OCI-LY7 (cell line): ENCODE results near the gene ARAP1. TPM values are rescaled to one million over a fixed set of nuclear protein-coding genes. Genes with fewer than 3 reads are reported as not detected.
A peak's percentile ranks its signal among the peaks of the same experiment; 100 is the strongest.

ENCODE experiments used
- BruUV-seq: library from RNA; stranded (reverse); fragments of 400-500 nt; replicated peaks from 2 replicates; lab custom pipeline; 2021; lab: Mats Ljungman, UMichigan
- CTCF ChIA-PET: fragments of 300-600 bp; sonication (Branson Sonifier 250); formaldehyde crosslinking; loops from one replicate; lab custom pipeline; 2022; ENCODE audit warnings: antibody characterized with exemption; ENCODE audit not compliant: unreplicated experiment; lab: Charles Lee
- POLR2A ChIA-PET: fragments of 300-600 bp; sonication (Branson Sonifier 250); formaldehyde crosslinking; loops from one replicate; lab custom pipeline; 2022; ENCODE audit warnings: antibody characterized with exemption; lab: Charles Lee
- DNase-seq: peaks from one replicate; pipeline ENCODE4 v3.0.0-alpha.2; 2015; ENCODE audit warnings: low spot score
- H2AFZ ChIP-seq: fragments of 200-600 bp; sonication (generic), shearing (Covaris generic); 2 replicates; pipeline ENCODE4 v1.6.1; 2014; ENCODE audit warnings: mild to moderate bottlenecking, antibody characterized with exemption, low read length, moderate library complexity
- H3K27ac ChIP-seq: fragments of 200-600 bp; sonication (generic); 2 replicates; pipeline ENCODE4 v1.5.1; 2014; ENCODE audit warnings: mixed run types, low read depth, mild to moderate bottlenecking, moderate library complexity, low read length, inconsistent platforms; ENCODE audit not compliant: poor library complexity, severe bottlenecking
- H3K36me3 ChIP-seq: fragments of 200-600 bp; sonication (generic); 2 replicates; pipeline ENCODE4 v1.6.1; 2014; ENCODE audit warnings: mild to moderate bottlenecking, antibody characterized with exemption, low read length, moderate library complexity, mixed read lengths; ENCODE audit not compliant: insufficient read depth
- H3K4me1 ChIP-seq: fragments of 200-600 bp; sonication (generic); 2 replicates; pipeline ENCODE4 v1.5.1; 2014; ENCODE audit warnings: mild to moderate bottlenecking, low read length; ENCODE audit not compliant: insufficient read depth, poor library complexity, severe bottlenecking
- H3K4me2 ChIP-seq: fragments of 200-600 bp; sonication (generic); 2 replicates; pipeline ENCODE4 v1.6.1; 2014; ENCODE audit warnings: mild to moderate bottlenecking, low read length
- H3K4me3 ChIP-seq: fragments of 200-600 bp; sonication (generic); 2 replicates; pipeline ENCODE4 v1.5.1; 2014; ENCODE audit warnings: mild to moderate bottlenecking, low read depth, low read length; ENCODE audit not compliant: poor library complexity, severe bottlenecking
- H3K79me2 ChIP-seq: fragments of 200-600 bp; sonication (generic); 2 replicates; pipeline ENCODE4 v1.6.1; 2016; ENCODE audit warnings: low read depth, mild to moderate bottlenecking, low read length, moderate library complexity, mixed read lengths; ENCODE audit not compliant: insufficient read depth
- H3K9me2 ChIP-seq: fragments of 200-600 bp; sonication (generic); 2 replicates; pipeline ENCODE4 v1.6.1; 2016; ENCODE audit warnings: mild to moderate bottlenecking, low read length, mixed read lengths; ENCODE audit not compliant: insufficient read depth
- H3K9me3 ChIP-seq: fragments of 200-600 bp; sonication (generic); 2 replicates; pipeline ENCODE4 v1.6.1; 2014; ENCODE audit warnings: mild to moderate bottlenecking, mixed run types, low read length, mixed read lengths
- H4K20me1 ChIP-seq: fragments of 200-600 bp; sonication (generic); 2 replicates; pipeline ENCODE4 v1.6.1; 2014; ENCODE audit warnings: mild to moderate bottlenecking, antibody characterized with exemption, low read length, moderate library complexity, mixed read lengths; ENCODE audit not compliant: insufficient read depth
- EZH2phosphoT487 ChIP-seq: fragments of 200-600 bp; sonication (generic); IDR thresholded peaks from 2 replicates; pipeline ENCODE4 v1.6.1; 2018; ENCODE audit warnings: low read depth, borderline replicate concordance, mild to moderate bottlenecking, mixed run types, antibody characterized with exemption, low read length, moderate library complexity, mixed read lengths
- intact Hi-C: fragments of 100-400 bp; cut with micrococcal nuclease; formaldehyde crosslinking; loops from one replicate; pipeline ENCODE4 v1.10.0; 2022; ENCODE audit not compliant: unreplicated experiment
- total RNA-seq, 2 experiments: library from RNA; depleted of rRNA in 1 of 2; stranded (reverse); fragments of >200 nt in 1 of 2; shearing (Covaris generic) in 1 of 2; gene quantifications; 2 replicates each; pipeline ENCODE4 v1.2.3, GENCODE V29; 2014 to 2022
- TF ChIP-seq, protein P1 (sequence below): fragments of 200-600 bp; sonication (generic); conservative IDR thresholded peaks from 2 replicates; pipeline ENCODE4 v1.5.1; 2014; ENCODE audit warnings: mild to moderate bottlenecking, antibody characterized with exemption, low read length, moderate library complexity, mixed read lengths

ARAP1 gene
- total RNA-seq, 2 experiments from 2014 or later = 65.6 to 106 TPM

DNA sequence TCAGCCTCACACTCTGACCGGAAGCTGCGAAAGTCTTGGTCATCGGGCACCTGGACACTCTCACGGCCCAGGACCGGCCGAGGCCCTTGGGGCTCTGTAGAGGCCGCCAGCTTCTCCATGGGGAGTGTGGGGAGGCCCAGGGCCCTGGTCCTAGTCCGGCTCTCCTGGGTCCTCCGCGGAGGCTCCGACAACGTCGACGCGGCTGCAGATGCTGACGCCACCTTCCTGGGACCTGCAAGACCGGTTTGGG lies 28.8 kb upstream of the ARAP1 start:
- ChIA-PET CTCF (no interaction called here), POLR2A (no interaction called here)
- H3K27ac ChIP-seq = no peak overlapping the region
- DNase-seq = no peak
- H4K20me1 ChIP-seq = no peaks in the 10 kb centered on the region
- intact Hi-C loops = no loop called here
- BruUV-seq = no TSS peak
- H3K9me3 ChIP-seq = no peaks in the 10 kb centered on the region
- peak overlapping the region; percentile 57 for H3K4me3 ChIP-seq
- H3K36me3 ChIP-seq = no peaks in the 10 kb centered on the region
- peaks cover 10% of the 10 kb centered on the region for H3K4me1 ChIP-seq
- H2AFZ ChIP-seq = no peak overlapping the region
- peak overlapping the region; percentile 66 for H3K4me2 ChIP-seq
- H3K9me2 ChIP-seq = no peaks in the 10 kb centered on the region
- TF ChIP-seq EZH2phosphoT487 = no peak
- TF ChIP-seq, protein P1, sequence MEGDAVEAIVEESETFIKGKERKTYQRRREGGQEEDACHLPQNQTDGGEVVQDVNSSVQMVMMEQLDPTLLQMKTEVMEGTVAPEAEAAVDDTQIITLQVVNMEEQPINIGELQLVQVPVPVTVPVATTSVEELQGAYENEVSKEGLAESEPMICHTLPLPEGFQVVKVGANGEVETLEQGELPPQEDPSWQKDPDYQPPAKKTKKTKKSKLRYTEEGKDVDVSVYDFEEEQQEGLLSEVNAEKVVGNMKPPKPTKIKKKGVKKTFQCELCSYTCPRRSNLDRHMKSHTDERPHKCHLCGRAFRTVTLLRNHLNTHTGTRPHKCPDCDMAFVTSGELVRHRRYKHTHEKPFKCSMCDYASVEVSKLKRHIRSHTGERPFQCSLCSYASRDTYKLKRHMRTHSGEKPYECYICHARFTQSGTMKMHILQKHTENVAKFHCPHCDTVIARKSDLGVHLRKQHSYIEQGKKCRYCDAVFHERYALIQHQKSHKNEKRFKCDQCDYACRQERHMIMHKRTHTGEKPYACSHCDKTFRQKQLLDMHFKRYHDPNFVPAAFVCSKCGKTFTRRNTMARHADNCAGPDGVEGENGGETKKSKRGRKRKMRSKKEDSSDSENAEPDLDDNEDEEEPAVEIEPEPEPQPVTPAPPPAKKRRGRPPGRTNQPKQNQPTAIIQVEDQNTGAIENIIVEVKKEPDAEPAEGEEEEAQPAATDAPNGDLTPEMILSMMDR = no peak
- no peaks in the 10 kb centered on the region for H3K79me2 ChIP-seq

DNA sequence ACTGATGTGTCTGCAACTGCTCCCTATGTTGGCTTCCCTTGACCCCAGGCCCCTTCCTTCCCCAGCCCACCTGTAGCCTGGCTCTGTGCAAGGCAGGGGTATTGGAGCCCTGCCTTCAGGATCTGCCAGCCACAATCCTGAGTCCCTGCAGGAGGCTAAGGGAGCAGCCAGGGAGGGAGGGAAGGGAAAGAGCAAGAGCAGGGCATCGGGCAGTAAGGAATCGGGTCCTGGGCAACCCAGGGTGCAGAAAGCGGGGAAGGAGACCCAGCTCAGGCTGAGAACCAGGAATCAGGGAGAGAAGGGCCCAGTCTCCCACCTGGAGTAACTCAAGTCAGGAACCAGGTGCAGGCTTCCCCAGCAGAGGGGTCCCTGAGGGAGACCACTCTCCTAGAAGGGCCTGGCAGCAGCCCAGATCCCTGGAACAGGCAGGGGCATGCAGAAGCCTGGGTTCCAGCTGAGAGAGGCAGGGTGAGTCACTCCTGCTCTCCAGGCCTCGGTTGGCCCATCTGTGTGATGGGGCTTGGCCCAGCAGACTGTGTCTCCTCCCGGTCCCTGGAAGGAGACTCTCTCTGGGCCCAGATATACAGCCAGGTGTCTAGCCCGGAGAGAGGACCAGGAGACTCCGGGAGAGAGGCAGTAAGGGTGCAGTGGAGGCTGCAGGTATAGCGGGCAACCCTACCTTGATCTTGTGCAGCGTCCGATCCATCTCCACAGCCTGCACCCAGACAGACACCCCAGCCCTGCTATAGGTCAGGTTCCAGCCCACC lies 28.3 kb upstream of the ARAP1 start:
- no peak overlapping the region for H3K4me3 ChIP-seq
- intact Hi-C loops = no loop called here
- BruUV-seq = no TSS peak
- DNase-seq = no peak
- peaks cover 10% of the 10 kb centered on the region for H3K4me1 ChIP-seq
- H3K79me2 ChIP-seq = no peaks in the 10 kb centered on the region
- H3K9me3 ChIP-seq = no peaks in the 10 kb centered on the region
- H4K20me1 ChIP-seq = no peaks in the 10 kb centered on the region
- ChIA-PET CTCF (no interaction called here), POLR2A (no interaction called here)
- no peaks in the 10 kb centered on the region for H3K36me3 ChIP-seq
- H2AFZ ChIP-seq = no peak overlapping the region
- no peak overlapping the region for H3K27ac ChIP-seq
- TF ChIP-seq, protein P1 = no peak
- TF ChIP-seq EZH2phosphoT487 = no peak
- no peaks in the 10 kb centered on the region for H3K9me2 ChIP-seq
- H3K4me2 ChIP-seq = no peak overlapping the region

DNA sequence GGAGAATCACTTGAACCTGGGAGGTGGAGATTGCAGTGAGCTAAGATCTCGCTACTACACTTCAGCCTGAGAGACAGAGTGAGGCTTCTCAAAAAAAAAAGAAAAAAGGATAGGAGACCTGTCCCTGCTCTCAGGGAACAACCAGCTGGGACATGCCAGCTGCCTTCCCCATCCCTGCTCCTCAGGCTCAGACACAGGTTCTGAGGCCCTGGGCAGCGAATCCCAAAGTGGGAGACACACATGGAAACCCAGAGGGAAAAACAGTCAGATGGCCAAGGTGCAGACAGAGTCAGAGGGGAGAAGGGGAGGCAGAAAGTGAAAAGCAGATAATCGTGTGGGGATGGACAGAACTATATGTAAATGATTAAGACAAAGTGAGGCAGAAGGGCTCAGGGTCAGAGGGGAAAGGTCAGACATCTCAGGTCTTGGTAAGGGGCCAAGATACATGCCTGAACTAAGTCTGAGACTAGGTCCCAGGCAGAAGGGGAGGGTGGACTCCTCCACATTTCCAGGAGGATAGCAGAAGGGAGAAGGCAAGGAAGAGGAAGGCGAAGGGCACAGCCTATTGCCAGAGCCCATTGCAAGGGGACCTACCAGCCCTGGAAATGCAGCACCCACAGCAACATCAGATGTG lies 27.4 kb upstream of the ARAP1 start:
- no peak for DNase-seq
- no peak for TF ChIP-seq EZH2phosphoT487
- ChIA-PET CTCF (no interaction called here), POLR2A (interaction anchor here (0.9 kb wide), 1 partner anchor 29 kb away, joined by 3 read pairs; no protein-coding TSS in a partner anchor)
- intact Hi-C loops = no loop called here
- BruUV-seq = no TSS peak
- H3K79me2 ChIP-seq = no peaks in the 10 kb centered on the region
- H3K36me3 ChIP-seq = no peaks in the 10 kb centered on the region
- H4K20me1 ChIP-seq = no peaks in the 10 kb centered on the region
- no peak overlapping the region for H2AFZ ChIP-seq
- H3K4me3 ChIP-seq = no peak overlapping the region
- no peak overlapping the region for H3K27ac ChIP-seq
- H3K9me3 ChIP-seq = no peaks in the 10 kb centered on the region
- no peak overlapping the region for H3K4me2 ChIP-seq
- H3K9me2 ChIP-seq = no peaks in the 10 kb centered on the region
- H3K4me1 ChIP-seq = peaks cover 10% of the 10 kb centered on the region
